HL-60/S4 (cell line): ENCODE results near the gene PLCB4.
"Not testable (repeated sequence)": the region's sequence is repeated elsewhere in the genome, so short reads cannot be mapped to it uniquely, and the experiment has no call there.

ENCODE experiments used
- in situ Hi-C: fragments of 300-500 bp; cut with MboI; formaldehyde crosslinking; loops from 2 replicates; pipeline ENCODE4 v1.14.3; 2022; ENCODE audit warnings: low sequenced_read_pairs

The PLCB4 gene

DNA sequence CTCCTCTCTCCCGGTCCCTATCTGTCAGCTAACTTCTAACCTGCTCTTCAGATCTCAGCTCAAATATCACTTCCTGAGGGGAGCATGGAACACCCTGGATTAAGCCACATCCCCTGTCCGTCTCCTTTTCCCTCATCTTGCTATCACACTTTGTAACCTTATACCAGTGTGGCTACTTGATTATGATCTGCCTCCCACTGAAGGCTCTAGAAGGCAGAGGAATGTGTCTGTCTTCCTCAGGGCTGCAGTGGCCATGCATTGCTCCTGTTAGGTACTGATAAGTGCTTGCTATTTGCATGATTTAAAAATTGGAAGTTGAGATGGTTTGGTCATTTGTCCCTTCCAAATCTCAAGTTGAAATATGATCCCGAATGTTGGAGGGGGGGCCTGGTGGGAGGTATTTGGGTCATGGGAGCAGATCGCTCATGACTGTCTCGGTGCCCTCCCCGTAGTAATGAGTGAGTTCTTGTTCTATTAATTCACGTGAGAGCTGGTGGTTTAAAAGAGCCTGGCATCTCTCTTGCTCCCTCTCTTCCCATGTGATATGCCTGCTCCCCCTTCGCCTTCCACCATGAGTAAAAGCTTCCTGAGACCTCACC is 71.4 kb downstream of the PLCB4 start:
- in situ Hi-C loops: no loop called here

DNA sequence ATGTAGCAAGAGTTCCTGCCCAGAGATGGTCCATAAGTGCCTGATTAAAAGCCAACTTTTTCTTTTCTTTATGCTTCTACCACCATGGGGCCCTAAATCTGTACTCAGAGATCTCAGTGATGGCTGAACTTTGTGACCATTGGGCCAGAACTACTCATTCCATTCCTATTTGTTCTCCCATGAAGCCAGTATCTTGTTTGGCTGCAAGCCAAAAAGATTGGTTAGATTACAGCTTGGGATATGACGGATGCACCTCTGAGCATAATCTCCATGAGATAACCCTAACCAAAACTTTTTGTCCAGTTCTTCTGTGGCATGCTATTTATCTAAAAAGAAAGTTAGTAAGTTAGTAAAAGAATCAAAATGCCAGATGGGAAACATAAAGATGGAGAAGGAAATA is 72.2 kb downstream of the PLCB4 start:
- in situ Hi-C loops: no loop called here

DNA sequence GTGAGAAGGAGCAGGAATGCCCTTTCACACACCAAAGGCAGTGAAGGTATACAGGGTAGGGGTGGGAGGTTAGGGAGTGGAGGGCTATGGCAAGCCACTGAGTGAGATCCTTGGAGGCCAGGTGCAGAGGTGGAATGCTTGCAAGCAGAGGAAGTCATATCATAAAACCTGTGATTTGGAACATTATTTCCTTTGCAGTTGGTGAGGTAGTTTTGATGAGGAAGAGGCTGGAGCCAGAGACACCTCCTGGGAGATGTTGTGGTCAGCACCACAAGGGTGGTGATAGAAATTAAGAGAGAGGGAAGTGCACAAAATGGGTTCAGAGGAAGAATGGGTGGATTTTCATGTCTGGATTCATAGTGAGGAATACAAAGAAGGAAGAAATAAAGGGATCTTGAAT is 73.0 kb downstream of the PLCB4 start:
- in situ Hi-C loops: no loop called here

DNA sequence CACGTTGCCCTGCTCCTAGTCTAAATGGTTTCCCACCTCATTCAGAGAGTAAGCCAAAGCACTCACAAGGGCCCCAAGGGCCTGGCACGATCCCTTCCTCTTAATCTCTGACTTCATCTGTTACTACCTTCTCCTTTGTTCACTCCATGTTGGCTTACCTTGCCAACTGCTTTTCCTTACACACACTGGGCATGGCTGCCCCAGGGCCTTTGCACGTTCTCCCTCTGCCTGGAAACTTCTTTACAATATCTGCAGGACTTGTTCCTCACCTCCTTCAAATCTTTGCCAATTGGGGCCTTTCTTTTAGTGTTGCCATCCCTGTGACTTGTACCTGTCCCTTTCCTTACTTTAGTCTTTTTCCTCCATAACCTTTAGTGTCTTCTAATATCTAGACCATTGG is 73.9 kb downstream of the PLCB4 start:
- in situ Hi-C loops: no loop called here

DNA sequence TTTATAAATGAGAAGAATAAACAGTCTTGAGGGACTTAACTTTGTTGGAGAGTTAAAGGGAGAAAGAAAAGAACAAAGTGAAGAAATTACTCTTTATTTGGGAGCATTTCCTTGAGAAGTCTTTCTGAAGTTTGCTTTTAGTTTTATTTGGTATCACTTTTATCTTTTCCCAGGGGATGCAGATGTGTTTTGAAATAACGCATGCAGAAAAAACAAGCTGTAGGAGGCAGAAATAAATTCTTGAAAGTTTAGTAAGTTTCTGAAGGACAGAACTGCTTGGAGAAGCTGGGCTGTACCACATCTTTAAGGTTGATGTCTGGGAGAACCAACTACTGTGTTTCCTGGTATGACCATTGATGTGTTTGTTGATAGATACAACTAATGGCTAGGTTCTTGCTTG is 75.0 kb downstream of the PLCB4 start:
- in situ Hi-C loops: no loop called here

DNA sequence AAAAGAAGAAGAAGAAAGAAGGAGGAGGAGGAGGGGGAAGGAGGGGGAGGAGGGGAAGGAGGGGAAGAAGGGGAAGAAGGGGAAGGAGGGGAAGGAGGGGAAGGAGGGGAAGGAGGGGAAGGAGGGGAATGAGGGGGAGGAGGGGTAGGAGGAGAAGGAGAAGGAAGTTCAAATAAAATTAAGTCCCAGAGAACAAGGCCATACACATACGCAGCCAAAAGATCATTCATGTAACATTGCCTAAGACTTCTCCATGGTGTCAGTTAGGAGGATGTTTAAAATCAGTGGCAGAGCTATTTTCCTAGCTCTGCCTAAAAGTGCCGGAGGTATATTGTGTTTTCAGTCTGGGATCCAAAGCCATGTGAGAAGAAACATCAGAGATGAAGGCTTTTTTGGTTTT is 75.8 kb downstream of the PLCB4 start:
- in situ Hi-C loops: no loop called here

DNA sequence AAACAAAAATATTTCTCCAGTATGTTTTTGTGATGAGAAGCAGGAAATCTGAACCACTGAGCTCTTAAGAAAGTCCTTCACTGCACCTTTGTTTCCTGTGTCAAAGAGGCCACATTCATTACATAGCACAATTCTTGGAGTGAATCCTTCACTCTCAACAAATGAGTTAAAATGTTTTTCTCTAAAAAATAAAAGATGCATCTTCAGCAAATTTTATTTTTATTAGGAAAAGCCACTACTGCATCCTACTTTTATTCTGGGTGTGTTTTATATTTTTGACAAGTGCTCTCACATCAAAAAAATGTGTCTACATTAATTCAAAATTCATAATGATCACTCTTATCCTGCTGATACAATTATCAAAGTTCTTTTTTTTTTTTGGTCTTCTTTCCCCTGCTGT is 76.3 kb downstream of the PLCB4 start:
- in situ Hi-C loops: no loop called here

DNA sequence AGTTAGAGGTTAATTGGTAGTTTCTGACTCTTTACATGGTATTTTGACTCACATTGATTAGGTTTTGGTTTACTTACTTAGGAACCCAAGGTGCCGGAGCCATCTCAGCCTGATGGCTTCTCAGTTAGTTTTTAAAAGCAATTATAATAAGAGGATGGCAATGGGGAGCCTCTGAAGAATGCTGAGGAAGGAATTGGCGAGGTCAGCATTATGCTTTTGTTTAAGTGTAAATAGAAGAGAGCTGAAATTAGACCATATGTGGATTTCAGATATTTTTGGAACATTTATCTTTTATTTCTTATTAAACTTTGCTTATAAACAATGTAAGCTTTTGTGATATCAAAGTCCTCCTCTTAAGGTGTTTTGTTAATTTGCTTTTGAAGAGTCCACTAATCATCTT is 77.8 kb downstream of the PLCB4 start:
- in situ Hi-C loops: no loop called here

DNA sequence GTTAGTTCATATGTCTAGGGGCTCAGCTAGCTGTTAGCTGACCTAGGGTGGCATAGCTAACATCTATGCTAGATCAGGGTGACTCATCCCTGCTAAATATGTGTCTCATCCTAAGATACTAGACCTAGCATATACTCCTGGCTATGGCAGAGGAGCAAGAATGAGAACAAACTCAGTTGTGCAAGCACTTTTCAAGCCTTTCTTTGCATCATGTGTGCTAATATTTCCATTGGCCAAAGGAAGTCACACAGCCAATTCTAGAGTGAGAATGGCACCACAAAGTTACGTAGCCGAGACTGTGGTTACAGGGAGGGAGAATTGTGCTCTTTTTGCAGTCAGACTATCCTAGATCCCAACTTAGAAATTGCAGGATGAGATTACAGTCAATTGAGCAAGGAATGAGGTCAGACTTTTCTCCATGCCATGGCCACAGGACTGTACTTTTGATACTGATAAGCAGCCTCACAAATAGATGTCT is 78.7 kb downstream of the PLCB4 start:
- in situ Hi-C loops: no loop called here

DNA sequence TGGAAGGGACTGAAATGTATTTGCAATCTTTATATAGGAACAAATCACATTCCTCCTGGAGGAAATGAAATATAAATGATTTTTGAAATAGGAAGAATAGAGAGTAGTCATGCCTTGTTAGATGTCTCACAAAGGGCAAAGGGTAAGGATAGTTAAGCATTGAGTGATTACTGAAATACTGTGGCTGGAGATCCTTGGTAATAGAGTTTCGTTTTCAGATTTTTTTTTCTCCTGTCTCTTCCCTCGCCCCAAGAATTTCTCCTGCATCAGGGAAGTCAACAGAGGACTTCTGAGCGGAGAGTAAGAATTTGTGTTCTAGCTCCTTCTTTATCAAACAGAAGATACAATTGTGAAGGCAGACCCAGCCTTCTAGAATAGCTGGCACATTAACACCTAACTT is 79.4 kb downstream of the PLCB4 start:
- in situ Hi-C loops: no loop called here

DNA sequence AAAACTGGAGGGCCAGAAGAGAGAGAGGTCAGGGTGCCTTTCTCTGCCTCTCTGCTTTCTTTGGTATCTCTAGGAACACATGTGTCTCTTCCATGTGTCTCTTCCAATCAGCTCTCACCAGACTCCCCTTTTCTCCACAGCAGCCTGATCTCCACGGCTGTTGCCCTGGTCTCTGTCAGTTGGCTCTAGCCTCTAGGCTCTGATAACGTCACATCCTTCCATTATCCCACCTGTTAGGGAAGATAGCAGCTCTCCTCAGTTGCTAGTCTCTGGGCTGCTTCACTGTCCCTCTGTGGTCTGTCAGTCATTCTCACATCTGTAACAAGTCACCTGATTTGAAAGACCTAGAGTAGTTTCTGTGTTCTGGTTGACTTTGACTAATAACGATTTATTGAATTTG is 80.2 kb downstream of the PLCB4 start:
- in situ Hi-C loops: no loop called here

DNA sequence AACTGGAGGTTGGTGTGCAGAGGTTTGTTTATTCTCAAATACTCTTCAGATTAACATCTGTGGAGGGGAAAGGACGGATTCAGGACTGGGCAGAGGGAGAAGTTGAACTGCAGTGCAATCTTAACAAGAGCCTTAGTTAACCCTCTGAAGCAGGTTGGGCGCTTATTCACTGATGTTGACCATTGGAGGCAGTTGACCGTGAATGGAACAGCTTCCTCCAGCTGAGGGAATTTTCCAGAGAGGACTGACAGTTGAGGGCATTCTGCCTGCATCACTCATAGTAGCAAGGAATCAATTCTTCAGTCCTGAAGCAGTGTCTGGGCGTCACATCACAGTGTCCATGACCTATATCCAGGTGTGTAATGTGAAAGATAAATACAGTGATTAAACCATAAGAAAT is 80.9 kb downstream of the PLCB4 start:
- in situ Hi-C loops: no loop called here

DNA sequence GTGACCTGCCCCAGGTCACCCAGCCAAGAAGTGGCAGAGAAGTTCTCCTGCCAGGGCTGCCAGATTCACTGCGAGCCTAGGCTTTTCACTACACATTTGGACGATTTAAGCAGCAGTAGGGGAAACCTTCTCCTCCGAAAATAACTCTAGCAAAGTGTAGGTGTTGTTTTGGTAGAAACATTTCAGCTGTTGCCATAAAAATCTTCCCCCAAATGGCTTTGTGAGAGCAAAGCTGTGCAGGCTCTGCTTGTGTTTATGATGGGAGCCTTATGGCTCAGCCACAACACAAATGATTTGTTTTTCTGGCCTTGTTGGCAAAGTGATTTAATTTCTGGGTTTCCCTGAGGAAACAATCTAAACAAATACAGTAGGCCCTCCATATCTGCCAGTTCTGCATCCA is 81.8 kb downstream of the PLCB4 start:
- in situ Hi-C loops: no loop called here

DNA sequence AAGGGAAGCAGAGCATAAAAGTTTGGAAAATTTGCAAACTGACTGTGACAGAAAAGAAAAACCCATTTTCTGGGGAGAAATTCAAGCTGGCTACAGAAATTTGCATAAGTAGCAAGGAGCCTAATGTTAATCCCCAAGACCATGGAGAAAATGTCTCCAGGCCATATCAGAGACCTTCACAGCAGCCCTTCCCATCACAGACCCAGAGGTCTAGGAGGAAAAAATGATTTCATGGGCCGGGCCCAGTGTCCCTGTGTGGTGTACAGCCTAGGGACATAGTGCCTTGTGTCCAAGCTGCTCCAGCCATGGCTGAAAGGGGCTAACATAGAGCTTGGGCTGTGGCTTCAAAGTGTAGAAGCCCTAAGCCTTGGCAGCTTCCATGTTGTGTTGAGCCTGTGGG is 83.3 kb downstream of the PLCB4 start:
- in situ Hi-C loops: not testable (repeated sequence)

DNA sequence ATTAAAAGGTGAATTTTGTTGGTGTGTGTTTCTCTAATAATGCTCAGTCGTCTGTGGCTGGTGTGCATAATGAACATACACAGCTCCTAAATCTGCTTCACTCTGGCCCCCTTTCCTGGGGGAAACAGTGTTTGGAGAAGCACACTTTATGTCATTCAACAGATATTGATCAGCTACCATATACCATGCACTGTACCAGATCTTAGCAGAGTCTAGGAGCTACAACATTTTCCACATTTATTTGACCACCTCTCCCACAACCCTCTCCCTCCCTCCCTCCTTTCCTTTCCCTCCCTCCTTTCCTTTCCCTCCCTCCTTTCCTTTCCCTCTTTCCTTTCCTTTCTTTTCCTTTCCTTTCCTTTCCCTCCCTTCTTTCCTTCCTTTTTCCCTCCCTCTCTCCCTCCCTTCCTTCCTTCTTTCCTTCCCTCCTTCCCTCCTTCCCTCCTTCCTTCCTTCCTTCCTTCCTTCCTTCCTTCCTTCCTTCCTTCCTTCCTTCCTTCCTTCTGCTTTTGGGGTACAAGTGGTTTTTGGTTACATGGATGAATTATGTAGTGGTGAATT is 85.7 kb downstream of the PLCB4 start:
- in situ Hi-C loops: no loop called here

DNA sequence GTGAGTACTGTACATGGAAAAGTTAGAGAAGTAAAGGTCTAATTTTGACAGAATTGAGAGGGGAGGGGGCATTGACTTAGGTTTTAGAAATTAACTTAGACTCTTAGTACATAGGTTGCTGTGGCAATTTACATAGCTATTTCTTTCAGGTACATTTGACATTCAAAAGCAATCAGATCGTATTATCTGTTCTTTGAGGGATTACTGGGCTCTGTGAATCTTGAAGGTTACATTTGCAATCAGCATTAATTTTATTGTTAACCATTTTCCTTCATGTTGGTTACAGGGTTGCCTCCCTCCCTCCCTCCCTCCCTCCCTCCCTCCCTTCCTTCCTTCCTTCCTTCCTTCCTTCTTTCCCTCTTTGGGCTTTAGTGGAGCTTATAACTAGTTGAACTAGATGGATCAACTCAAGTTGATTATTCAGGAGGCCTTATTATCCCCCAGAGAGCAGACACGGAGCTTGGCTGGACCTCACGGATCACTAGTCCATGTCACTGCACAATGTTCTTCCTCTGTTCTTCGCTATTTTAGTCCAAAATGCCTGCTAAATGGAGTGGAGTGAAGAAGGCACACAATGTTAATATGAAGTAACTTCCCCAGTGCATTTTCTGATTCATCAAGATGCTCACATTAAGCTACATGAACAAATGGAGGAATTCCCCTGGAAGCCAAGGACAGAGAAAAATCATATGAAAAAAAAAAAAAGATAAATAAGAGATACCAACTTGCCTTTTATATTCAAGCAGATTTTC is 87.8 kb downstream of the PLCB4 start:
- in situ Hi-C loops: no loop called here

DNA sequence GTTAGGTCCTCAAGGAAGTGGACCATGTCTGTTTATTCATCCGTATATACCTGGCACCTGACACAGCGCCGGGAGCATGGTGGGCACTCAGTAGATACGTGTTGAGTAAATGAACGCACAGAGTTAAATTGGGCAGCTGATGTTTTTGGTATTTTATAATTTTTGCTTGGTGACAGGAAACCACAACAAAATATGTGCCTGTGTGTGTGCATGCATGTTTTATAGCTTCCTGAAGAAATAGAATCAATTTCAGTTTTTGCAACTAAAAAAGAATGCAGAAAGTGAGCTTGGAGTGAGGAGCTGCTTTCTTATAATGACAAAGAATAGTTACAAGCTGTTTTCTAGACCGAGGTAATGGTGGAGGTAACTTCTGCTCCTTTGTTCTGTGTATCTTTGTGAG is 91.4 kb downstream of the PLCB4 start:
- in situ Hi-C loops: no loop called here

DNA sequence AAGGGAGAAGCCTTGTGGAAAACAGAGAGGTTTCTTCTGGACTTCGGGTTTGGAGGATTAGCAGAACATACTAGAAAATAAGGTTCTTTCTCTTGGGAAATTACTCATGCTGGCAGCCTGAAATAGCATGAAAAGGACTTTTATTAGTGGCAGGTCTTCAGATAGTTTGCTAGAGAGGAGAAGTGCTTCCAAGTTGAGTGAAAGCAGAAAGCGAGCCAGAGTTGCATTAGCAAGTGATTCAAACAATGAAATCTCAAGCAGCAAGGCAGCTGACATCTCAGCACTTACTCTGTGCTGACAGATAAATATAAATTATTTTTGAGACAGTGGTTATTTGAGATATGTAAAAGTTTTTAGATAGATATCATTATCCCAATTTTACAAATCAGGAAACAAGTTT is 91.9 kb downstream of the PLCB4 start:
- in situ Hi-C loops: no loop called here

DNA sequence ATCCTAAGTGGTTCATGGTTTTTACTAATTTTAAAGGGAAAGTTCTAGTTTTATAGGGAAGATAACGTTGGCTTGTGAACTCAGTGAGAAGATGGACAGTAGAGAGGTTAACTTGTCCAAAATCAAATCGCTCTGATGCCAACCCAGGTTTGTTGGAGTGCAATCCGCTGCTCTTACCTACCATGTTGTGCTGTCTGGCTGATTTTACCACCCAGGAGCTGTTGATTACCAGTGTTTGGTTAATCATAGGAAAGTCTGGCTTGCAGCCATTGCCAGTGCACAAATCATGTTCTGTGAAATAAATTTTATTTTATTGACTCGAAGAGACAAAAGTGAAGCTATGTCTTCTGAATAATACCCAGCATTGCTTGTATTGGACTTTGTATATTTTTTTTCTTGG is 92.4 kb downstream of the PLCB4 start:
- in situ Hi-C loops: no loop called here

DNA sequence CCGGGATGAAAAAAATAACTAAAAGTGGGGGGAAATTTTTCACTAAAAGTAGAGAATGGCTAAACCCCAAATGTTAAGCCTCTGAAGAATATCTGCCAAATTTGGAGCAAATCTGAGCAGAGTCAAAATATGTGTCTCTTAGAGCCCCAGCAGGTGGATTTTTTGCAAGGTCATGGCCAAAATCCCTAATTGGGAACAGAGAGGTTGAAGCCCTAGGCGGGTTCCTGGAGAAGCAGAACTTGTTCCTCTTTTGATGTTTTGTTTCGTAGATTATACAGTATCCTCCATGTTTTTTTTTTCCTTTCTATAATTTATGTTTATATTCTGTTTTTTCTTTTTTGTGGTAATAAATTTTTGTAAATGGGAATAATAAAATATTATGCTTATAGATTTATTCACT is 94.4 kb downstream of the PLCB4 start:
- in situ Hi-C loops: no loop called here

DNA sequence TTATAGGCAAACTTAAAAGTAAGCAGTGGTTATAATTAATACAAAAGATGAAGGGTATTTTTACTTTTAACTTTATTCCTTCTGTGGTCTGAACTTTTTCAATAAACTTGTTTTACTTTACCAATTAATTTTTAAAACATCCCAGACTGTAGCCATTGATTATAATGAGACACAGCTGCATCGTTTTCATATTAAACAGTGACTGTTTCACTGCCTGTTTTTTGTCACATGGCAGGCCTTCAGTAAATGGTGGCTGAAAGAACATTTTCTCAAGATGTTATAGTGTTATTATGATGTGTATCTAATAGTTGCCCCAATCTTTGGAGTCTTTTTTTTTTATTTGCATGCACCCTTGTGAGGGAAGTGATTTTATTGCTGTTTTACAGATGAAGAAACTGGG is 95.1 kb downstream of the PLCB4 start:
- in situ Hi-C loops: no loop called here

DNA sequence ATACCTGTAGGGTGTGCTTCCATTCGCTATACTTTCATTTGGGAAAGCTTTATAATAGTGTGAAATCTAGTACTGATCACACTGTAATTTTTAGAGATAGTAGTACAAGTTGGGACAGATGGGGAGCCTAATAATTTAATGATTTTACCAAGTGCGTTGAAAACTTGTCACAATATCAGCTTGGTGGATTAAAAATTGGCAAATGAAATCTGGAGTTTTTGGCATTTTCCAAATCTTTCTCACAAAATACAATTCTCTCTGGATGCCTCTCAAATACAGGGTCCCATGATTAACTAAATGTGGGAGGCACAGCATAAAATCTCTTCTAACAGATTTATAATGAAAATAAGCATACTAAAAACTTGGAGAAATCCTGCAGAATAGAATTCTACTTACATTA is 96.4 kb downstream of the PLCB4 start:
- in situ Hi-C loops: no loop called here
